Measurements from ENCODE around the gene PKD2L1. TPM values are rescaled to one million over a fixed set of nuclear protein-coding genes. Genes with fewer than 3 reads are reported as not detected.
"Not testable (repeated sequence)": the region's sequence is repeated elsewhere in the genome, so short reads cannot be mapped to it uniquely, and the experiment has no call there.

Gene PKD2L1
- total RNA-seq = not detected in 2 replicates

- Histone ChIP-seq H3K4me1 (ENCODE audit: insufficient read depth, low read length) (no peaks in the 10 kb centered on the region), H3K36me3 (ENCODE audit: insufficient read depth, low read length) (no peaks in the 10 kb centered on the region), H3K79me2 (ENCODE audit: insufficient read depth, low read length) (no peaks in the 10 kb centered on the region), H3K4me2 (ENCODE audit: insufficient read depth, low read length) (no peak within 1 kb of the TSS), H3K27me3 (ENCODE audit: insufficient read depth, low read length) (peaks cover 67% of the 10 kb centered on the region), H2AFZ (ENCODE audit: low read length) (no peak within 1 kb of the TSS), H3K9me3 (ENCODE audit: low read depth, low read length) (no peaks in the 10 kb centered on the region), H3K4me3 (ENCODE audit: insufficient read depth, low read length) (no peak within 1 kb of the TSS), H3K27ac (ENCODE audit: low read depth, low read length) (no peak within 1 kb of the TSS), H4K20me1 (ENCODE audit: insufficient read depth, low read length) (no peaks in the 10 kb centered on the region)
- no peak for DNase-seq (ENCODE audit: insufficient read length, low spot score, missing footprints)
- no peak for TF ChIP-seq CTCF (IDR thresholded peaks at IDR 0.05; ENCODE audit: extremely low read depth, low read depth, low read length)
Observed at GRCh38 chr10:100330079-100330478, at the start of gene PKD2L1. Gene PKD2L1, minus strand, starts transcription at chr10:100330228. Its CDS starts 125 bp downstream, at chr10:100330103.

- no peaks in the 10 kb centered on the region for H3K36me3 ChIP-seq (ENCODE audit: insufficient read depth, low read length)
- H3K4me2 ChIP-seq (ENCODE audit: insufficient read depth, low read length) = no peak overlapping the region
- H3K4me3 ChIP-seq (ENCODE audit: insufficient read depth, low read length) = no peak overlapping the region
- no peak overlapping the region for H2AFZ ChIP-seq (ENCODE audit: low read length)
- DNase-seq (ENCODE audit: insufficient read length, low spot score, missing footprints) = no peak
- H3K79me2 ChIP-seq (ENCODE audit: insufficient read depth, low read length) = no peaks in the 10 kb centered on the region
- no peaks in the 10 kb centered on the region for H3K9me3 ChIP-seq (ENCODE audit: low read depth, low read length)
- peaks cover 14% of the 10 kb centered on the region for H3K4me1 ChIP-seq (ENCODE audit: insufficient read depth, low read length)
- no peak overlapping the region for H3K27ac ChIP-seq (ENCODE audit: low read depth, low read length)
- H4K20me1 ChIP-seq (ENCODE audit: insufficient read depth, low read length) = no peaks in the 10 kb centered on the region
- H3K27me3 ChIP-seq (ENCODE audit: insufficient read depth, low read length) = no peaks in the 10 kb centered on the region
- no peak for TF ChIP-seq CTCF (IDR thresholded peaks at IDR 0.05; ENCODE audit: extremely low read depth, low read depth, low read length)
Observed at GRCh38 chr10:100377830-100378229, 47.8 kb upstream of the PKD2L1 start.

GRCh38 chr10:100376656-100377055, 46.6 kb upstream of the PKD2L1 start:
- not testable (repeated sequence) for H3K79me2 ChIP-seq (ENCODE audit: insufficient read depth, low read length); H3K36me3 ChIP-seq (ENCODE audit: insufficient read depth, low read length); H2AFZ ChIP-seq (ENCODE audit: low read length); H3K4me3 ChIP-seq (ENCODE audit: insufficient read depth, low read length); H3K9me3 ChIP-seq (ENCODE audit: low read depth, low read length); H4K20me1 ChIP-seq (ENCODE audit: insufficient read depth, low read length); DNase-seq (ENCODE audit: insufficient read length, low spot score, missing footprints); H3K27ac ChIP-seq (ENCODE audit: low read depth, low read length); H3K27me3 ChIP-seq (ENCODE audit: insufficient read depth, low read length); H3K4me2 ChIP-seq (ENCODE audit: insufficient read depth, low read length)
- H3K4me1 ChIP-seq (ENCODE audit: insufficient read depth, low read length) = peaks cover 20% of the 10 kb centered on the region

GRCh38 chr10:100374677-100375353, 44.8 kb upstream of the PKD2L1 start:
- not testable (repeated sequence) for H3K27me3 ChIP-seq (ENCODE audit: insufficient read depth, low read length); H3K36me3 ChIP-seq (ENCODE audit: insufficient read depth, low read length); H3K9me3 ChIP-seq (ENCODE audit: low read depth, low read length); H3K79me2 ChIP-seq (ENCODE audit: insufficient read depth, low read length); DNase-seq (ENCODE audit: insufficient read length, low spot score, missing footprints); H4K20me1 ChIP-seq (ENCODE audit: insufficient read depth, low read length)
- Histone ChIP-seq H3K27ac (ENCODE audit: low read depth, low read length) (peak overlapping the region; percentile 97), H3K4me1 (ENCODE audit: insufficient read depth, low read length) (peaks cover 35% of the 10 kb centered on the region), H3K4me2 (ENCODE audit: insufficient read depth, low read length) (peak overlapping the region; percentile 91), H2AFZ (ENCODE audit: low read length) (peak overlapping the region; percentile 74), H3K4me3 (ENCODE audit: insufficient read depth, low read length) (peak overlapping the region; percentile 73)

- Histone ChIP-seq H3K27me3 (ENCODE audit: insufficient read depth, low read length) (no peaks in the 10 kb centered on the region), H2AFZ (ENCODE audit: low read length) (peak overlapping the region; percentile 74), H3K79me2 (ENCODE audit: insufficient read depth, low read length) (no peaks in the 10 kb centered on the region), H3K9me3 (ENCODE audit: low read depth, low read length) (no peaks in the 10 kb centered on the region), H3K27ac (ENCODE audit: low read depth, low read length) (peak overlapping the region; percentile 97), H3K4me1 (ENCODE audit: insufficient read depth, low read length) (peaks cover 35% of the 10 kb centered on the region), H3K4me2 (ENCODE audit: insufficient read depth, low read length) (peak overlapping the region; percentile 91), H3K4me3 (ENCODE audit: insufficient read depth, low read length) (peak overlapping the region; percentile 73), H4K20me1 (ENCODE audit: insufficient read depth, low read length) (no peaks in the 10 kb centered on the region), H3K36me3 (ENCODE audit: insufficient read depth, low read length) (no peaks in the 10 kb centered on the region)
- no peak for TF ChIP-seq CTCF (IDR thresholded peaks at IDR 0.05; ENCODE audit: extremely low read depth, low read depth, low read length)
- peak; percentile 39 for DNase-seq (ENCODE audit: insufficient read length, low spot score, missing footprints)
Observed at GRCh38 chr10:100374200-100374655, 44.2 kb upstream of the PKD2L1 start.

All from osteoblast (primary cell).